GM12872 (cell line): ENCODE results near the gene DIS3L2.

Experiments used
- TF ChIP-seq, protein P1 (sequence below): IDR thresholded peaks from 3 replicates; pipeline ENCODE4 v1.5.1; 2011; ENCODE audit warnings: low read depth, mild to moderate bottlenecking, low read length, moderate library complexity; ENCODE audit not compliant: insufficient read depth

Gene DIS3L2

DNA sequence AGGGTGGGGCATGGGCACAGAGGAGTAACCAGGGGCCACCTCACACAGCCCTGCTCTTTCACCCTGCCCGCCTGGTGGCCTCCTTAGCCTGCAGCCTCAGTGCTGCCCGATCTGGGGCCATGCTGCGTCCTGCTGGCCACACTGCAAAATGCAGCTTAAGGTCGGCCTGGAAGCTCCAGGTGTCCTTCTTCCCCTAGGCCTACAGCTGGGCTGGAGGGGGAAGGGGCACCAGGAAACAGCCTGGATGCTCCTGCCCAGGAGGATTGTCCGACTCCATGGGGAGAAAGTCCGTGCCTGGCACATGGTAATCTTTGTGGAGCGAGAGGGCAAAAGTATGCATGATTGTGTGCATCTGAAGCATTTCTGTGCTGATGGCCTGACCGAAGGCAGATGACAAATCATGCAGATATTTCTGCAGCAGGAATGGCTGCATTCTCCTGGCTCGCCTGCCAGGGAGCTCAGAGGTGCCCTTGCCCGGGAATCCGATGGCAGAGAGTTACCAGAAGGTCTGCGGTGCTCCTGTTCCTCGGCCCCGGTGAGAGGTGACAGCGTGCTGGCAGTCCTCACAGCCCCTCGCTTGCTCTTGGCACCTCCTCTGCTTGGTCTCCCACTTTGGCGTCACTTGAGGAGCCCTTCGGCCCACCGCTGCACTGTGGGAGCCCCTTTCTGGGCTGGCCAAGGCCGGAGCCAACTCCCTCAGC is 404.3 kb downstream of the DIS3L2 start:
- TF ChIP-seq, protein P1, sequence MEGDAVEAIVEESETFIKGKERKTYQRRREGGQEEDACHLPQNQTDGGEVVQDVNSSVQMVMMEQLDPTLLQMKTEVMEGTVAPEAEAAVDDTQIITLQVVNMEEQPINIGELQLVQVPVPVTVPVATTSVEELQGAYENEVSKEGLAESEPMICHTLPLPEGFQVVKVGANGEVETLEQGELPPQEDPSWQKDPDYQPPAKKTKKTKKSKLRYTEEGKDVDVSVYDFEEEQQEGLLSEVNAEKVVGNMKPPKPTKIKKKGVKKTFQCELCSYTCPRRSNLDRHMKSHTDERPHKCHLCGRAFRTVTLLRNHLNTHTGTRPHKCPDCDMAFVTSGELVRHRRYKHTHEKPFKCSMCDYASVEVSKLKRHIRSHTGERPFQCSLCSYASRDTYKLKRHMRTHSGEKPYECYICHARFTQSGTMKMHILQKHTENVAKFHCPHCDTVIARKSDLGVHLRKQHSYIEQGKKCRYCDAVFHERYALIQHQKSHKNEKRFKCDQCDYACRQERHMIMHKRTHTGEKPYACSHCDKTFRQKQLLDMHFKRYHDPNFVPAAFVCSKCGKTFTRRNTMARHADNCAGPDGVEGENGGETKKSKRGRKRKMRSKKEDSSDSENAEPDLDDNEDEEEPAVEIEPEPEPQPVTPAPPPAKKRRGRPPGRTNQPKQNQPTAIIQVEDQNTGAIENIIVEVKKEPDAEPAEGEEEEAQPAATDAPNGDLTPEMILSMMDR, result peak; percentile 47

DNA sequence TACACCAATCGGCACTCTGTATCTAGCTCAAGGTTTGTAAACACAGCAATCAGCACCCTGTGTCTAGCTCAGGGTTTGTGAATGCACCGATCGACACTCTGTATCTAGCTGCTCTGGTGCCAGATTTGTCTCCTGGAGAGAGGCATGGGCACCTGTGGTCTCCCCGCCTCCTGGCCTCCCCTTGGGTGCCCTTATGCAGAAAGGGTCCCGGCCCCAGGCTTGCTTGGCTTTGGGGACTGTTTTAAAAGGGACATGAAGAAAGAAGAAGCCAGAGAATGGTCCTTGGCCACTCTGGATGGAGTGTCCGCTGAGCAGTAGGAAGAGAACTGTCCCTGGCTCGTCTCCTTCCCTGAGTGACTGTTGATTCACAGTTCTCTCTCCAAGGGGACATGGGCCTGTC is 405.5 kb downstream of the DIS3L2 start:
- TF ChIP-seq, protein P1, result no peak

DNA sequence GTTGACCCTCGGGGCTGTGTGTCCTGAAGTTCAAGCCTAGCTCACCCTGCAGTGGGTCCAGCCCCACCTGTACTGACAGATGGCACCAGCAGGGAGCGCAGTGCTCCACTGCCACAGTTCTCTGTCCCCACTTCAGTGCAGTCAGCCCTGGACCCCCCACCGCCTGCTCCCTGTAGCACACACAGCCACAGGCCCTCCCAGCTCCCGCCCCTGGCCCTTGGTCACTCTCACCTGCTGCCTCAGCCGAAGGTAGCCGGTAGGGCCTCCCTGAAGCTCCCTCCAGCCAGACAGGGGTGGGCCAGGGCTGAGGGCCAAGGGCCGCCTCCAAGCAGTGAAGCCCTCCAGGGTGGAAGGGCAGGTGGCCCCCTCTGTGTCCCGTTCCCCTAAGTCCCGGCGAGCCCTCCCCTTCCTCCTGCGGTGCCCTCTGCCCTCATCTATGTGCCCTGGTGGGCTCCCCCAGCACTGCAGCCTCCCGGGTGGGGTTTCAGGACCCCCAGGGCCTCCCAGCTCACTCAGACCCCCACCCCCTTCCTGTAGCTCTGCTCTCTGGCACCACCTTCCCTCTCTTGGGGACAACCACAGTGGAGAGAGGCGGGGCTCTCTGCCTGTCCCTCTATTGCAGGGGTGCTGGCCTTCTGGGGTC is 406.2 kb downstream of the DIS3L2 start:
- TF ChIP-seq, protein P1, result peak; percentile 43; the same call in 1 of the 3 replicates

DNA sequence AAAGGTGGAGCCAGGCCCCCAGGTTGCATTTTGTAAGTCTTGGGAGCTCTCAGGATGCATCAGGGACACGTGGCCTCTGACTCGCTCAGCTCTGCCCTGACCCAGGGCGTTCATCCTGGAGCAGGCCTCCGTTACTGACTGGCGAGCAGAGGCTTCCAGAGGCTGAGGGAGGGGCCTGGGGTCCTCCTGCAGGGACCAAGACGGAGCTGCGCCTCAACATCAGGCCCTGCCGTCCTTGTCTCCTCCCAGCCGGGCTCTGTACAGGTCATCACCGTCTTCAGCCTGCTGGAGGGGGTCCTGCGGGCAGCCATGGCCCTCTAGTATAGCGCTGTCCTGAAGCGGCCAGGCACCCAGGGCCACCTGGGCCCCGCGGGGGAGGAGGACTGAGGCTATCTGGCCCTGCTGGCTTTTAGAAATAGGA is 406.8 kb downstream of the DIS3L2 start:
- TF ChIP-seq, protein P1, result no peak

DNA sequence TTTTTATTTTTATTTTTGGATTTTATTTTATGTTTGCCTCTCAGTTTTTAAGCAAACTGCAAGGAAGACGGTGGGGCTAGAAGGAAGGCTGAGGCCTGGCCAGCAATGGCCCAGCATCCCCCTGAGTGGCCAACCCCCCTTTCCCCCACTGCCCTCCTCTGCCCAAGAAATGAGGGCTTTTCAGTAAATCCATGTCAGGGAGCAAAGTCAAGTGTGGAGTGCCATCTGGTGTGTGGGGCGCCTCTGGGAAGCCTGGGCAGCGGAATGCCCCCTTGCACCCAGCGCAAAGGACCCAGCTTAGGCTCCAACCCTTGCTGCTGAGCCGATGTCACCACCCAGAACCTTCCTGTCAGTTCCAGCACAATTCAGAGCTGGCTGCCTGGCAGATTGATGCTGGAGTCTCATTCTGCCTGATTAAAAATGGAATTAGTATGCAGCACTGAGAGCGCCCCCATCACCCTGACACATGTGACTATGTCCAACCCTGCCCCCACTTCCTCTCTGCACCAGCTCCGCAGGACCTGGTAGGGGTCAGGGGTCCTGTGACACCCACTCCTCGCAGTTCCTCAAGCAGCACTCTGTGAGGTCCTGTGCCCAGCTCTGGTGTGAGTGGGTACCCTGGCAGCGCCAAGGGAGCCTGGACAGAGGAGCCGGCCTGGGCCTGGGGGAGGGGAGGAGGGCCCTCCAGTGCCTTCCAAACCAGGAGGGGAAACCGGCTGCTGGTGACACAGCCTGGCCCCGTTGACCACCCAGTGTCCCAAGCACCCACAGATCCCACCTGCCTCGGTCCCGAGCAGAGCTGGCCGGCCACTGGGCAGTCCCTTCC is 407.8 kb downstream of the DIS3L2 start:
- TF ChIP-seq, protein P1, result no peak

DNA sequence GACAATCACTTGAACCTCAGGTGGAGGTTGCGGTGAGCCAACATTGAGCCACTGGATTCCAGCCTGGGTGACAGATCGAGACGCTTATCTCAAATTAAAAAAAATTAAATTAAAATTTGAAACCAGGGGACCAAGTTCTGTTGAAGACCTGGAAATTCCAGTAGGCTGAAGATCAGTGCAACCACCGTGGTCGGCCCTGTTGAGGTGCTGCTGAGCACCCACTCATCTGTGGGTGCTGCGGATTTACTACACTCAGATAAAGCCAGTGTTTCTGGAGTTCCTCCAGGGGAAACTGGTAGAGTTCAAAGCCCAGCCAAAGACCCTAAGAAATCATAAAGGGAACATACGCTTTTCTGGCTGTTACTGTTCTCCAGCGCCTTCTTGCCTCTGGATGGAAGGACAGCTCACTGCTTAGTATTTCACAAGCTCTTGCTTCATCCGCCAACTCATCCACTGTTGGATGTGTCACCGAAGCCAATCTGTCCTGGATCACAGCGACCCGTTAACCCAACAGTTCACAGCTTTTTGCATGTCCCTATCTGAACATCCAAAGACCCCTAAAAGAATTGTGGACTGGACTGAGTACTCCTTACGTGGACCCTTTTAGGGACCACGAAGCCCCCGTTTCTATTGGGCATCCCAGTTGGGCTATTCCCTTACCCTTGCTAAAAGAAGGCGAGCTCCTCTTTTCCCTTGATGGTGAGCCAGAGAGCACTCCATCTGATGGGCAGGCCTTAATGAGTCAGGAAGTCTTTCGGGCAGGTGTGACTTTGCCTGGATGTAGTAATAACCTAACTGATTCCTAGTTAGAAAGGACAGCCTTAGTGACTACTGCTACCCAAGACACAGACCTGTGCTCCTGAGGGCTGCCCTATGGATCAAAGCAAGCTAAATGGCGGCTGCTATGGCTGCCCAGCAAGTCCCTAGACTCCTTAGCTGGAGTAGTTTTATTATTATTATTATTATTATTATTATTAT is 411.0 kb downstream of the DIS3L2 start:
- TF ChIP-seq, protein P1, result no peak
